GM10248 (cell line): ENCODE measurements around the gene ZNF223.

Experiments
- CTCF ChIA-PET: fragments of 300-600 bp; sonication (Branson Sonifier 250); formaldehyde crosslinking; extraction: SDS; loops from one replicate; lab custom pipeline; 2021; ENCODE audit warnings: antibody characterized with exemption; lab: Yijun Ruan, JAX
- POLR2A ChIA-PET: fragments of 350-650 bp; sonication (Branson Sonifier 250); formaldehyde crosslinking; extraction: SDS; loops from one replicate; lab custom pipeline; 2020; ENCODE audit warnings: antibody characterized with exemption; lab: Yijun Ruan, JAX
- DNase-seq: peaks from one replicate; pipeline ENCODE4 v3.0.0; 2012; ENCODE audit errors: extremely low spot score
- TF ChIP-seq, protein P1 (sequence below): IDR thresholded peaks from 2 replicates; pipeline ENCODE4 v1.5.1; 2012; ENCODE audit warnings: mild to moderate bottlenecking, low read depth; ENCODE audit errors: extremely low read depth, missing control alignments, control extremely low read depth

ZNF223 gene

DNA sequence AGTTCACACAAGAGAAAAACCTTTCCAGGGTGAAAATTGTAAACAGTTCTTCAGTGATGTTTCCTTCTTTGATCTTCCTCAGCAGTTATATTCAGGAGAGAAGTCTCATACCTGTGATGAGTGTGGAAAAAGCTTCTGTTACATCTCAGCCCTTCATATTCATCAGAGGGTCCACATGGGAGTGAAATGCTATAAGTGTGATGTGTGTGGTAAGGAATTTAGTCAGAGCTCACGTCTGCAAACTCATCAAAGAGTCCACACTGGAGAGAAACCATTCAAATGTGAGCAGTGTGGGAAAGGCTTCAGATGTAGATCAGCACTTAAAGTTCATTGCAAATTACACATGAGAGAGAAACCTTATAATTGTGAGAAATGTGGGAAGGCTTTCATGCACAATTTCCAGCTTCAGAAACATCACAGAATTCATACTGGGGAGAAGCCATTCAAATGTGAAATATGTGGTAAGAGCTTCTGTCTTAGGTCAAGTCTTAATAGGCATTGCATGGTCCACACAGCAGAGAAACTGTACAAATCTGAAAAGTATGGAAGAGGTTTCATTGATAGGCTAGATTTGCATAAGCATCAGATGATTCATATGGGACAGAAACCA is 19.7 kb upstream of the ZNF223 start:
- CTCF ChIA-PET, result interaction anchor here (0.9 kb wide), 1 partner anchor 10 kb away, joined by 3 read pairs; no protein-coding TSS in a partner anchor
- POLR2A ChIA-PET, result no interaction called here
- DNase-seq, result no peak
- TF ChIP-seq, protein P1, sequence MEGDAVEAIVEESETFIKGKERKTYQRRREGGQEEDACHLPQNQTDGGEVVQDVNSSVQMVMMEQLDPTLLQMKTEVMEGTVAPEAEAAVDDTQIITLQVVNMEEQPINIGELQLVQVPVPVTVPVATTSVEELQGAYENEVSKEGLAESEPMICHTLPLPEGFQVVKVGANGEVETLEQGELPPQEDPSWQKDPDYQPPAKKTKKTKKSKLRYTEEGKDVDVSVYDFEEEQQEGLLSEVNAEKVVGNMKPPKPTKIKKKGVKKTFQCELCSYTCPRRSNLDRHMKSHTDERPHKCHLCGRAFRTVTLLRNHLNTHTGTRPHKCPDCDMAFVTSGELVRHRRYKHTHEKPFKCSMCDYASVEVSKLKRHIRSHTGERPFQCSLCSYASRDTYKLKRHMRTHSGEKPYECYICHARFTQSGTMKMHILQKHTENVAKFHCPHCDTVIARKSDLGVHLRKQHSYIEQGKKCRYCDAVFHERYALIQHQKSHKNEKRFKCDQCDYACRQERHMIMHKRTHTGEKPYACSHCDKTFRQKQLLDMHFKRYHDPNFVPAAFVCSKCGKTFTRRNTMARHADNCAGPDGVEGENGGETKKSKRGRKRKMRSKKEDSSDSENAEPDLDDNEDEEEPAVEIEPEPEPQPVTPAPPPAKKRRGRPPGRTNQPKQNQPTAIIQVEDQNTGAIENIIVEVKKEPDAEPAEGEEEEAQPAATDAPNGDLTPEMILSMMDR, result no peak

DNA sequence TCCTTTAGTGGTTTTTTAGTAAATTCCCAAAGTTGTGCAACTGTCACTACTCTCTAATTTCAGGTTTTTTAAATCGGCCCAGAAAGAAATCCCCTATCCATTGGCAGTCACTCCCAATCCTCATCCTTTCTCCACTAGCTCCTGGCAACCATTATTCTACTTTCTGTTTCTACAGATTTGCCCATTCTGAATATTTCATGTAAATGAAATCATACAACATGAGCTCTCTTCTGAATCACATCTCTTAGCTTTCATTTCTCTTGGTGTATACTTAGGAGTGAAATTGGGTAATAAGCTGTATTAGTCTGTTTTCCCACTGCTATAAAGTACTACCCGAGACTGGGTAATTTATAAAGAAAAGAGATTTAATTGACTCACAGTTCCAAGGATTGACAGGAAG is 9.7 kb upstream of the ZNF223 start:
- POLR2A ChIA-PET, result no interaction called here
- CTCF ChIA-PET, result interaction anchor here (1.6 kb wide), 2 partner anchors 10 to 17 kb away, joined by 3 to 4 read pairs; no protein-coding TSS in a partner anchor
- TF ChIP-seq, protein P1, result no peak
- DNase-seq, result no peak

DNA sequence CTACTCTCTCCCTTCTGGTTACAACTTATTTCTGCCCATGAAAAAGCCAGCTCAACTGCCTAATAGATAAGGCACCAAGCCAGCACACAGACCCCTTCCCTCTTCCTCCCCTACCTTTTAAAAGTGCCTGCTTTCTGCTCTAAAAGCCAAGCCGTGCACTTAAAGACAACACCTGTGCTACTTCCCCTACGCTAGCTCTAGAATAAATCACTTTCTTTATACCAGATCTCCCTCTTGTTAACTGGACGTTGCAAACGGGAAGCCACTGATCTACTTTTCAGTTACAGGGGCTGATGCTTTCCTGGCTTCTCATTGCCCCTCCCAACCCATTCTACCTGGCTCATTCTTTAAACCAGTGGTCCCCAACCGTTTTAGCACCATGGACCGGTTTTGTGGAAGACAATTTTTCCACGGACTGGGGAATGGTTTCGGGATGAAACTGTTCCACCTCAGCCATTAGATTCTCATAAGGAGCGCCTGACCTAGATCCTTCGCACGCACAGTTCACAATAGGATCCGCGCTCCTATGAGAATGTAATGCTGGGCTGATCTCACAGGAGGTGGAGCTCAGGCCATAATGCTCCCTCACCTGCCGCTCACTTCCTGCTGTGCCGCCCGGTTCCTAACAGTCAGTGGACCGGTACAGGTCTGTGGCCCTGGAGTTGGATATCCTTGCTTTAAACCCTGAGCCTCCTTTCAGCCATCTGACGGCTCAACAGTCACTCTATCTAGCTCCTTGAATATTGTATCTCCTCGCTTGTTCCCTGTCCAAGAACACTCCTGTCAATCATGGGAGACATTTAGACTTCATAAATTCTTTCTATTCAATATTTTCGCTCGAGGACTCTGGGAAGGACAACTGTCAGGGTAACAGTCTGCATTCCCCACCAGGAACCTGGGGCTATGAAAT is 841 bp upstream of the ZNF223 start:
- CTCF ChIA-PET, result interaction anchor here (1.0 to 1.6 kb wide), 3 partner anchors 11 to 19 kb away, joined by 3 read pairs; no protein-coding TSS in a partner anchor
- POLR2A ChIA-PET, result no interaction called here
- TF ChIP-seq, protein P1, result no peak
- no peak for DNase-seq

DNA sequence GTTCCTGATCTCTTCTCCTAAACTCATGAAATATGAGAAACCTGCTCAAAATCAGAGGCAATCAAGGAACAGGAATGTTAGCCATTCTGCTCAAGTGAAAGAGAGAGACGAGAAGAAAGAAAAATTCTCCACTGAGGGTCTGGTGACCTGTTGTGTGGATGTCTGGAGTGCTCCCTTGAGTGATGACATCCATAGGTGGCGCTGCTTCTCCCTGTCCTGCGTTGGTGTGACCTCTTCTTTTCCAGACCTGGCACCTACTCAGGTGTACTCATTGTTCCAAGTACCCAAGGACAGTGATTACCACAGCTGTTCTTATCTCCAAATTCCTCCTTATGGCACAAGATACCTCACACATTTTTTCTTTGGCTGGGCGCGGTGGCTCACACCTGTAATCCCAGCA is 4.0 kb downstream of the ZNF223 start:
- TF ChIP-seq, protein P1, result no peak
- ChIA-PET POLR2A (no interaction called here), CTCF (no interaction called here)
- DNase-seq, result no peak

DNA sequence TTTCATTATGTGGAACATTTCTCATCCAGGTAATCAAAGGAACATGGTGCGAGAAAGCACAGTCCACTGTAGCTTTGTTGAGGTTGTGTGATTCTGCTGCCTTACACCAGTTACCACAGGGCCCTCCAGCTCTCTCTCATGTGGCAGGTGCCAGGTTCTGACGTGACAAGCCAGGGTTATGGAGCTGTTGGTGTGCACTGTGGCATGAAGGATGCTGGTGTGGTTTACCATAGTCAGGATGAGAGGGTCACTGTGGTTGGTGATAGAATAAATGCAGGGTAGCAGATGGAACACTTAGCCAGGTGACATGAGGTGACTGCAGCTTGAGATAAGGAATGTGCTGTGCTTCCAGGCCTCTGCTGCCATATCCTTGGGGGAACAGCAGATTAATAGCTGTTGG is 7.4 kb downstream of the ZNF223 start:
- ChIA-PET POLR2A (no interaction called here), CTCF (interaction anchor here (1.1 kb wide), 1 partner anchor 17 kb away, joined by 4 read pairs; no protein-coding TSS in a partner anchor)
- TF ChIP-seq, protein P1, result no peak

DNA sequence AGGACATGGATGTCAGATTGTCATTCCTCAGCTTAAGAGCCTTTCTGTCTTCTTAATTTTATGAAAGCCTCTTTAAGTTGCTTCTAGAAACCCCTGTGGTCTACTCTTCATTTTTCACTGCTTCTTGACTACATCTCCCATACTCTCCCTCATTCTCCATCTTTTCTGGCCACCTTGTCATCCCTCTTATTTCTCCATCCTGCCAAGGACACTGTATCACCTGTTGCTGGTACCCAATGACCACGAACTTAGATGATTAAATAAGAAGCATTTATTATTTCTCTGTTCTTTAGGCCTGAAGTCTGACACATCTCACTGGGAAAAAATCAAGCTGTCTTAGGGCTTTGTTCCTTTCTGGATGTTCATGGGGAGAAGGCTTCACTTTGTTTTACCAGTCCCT is 9.2 kb downstream of the ZNF223 start:
- DNase-seq, result no peak
- CTCF ChIA-PET, result interaction anchor here (1.7 kb wide), 1 partner anchor 10 kb away, joined by 3 read pairs; no protein-coding TSS in a partner anchor
- TF ChIP-seq, protein P1, result no peak
- POLR2A ChIA-PET, result no interaction called here

More for the DNA sequence above, 7.4 kb downstream of the ZNF223 start:
- DNase-seq, result no peak
